HCT116 (cell line): ENCODE measurements around the gene TMEM179. TPM values are rescaled to one million over a fixed set of nuclear protein-coding genes. Genes with fewer than 3 reads are reported as not detected.

Experiments
- ATAC-seq: fragments of 200-7000 bp; cut with Tn5 transposase; 2 replicates; pipeline ENCODE4 v1.9.1; 2020; ENCODE audit warnings: mild to moderate bottlenecking, moderate library complexity
- BruUV-seq: library from RNA; stranded (reverse); fragments of 400-500 nt; replicated peaks from 2 replicates; lab custom pipeline; 2021; lab: Mats Ljungman, UMichigan
- CTCF ChIA-PET: fragments of 300-600 bp; sonication (Branson Sonifier 250); formaldehyde crosslinking; loops from one replicate; lab custom pipeline; 2021; ENCODE audit warnings: antibody characterized with exemption; lab: Charles Lee
- POLR2A ChIA-PET: fragments of 300-600, 350-600 bp; sonication (Branson Sonifier 250); formaldehyde crosslinking; loops from one replicate; lab custom pipeline; 2021; ENCODE audit warnings: antibody characterized with exemption; lab: Charles Lee
- RAD21 ChIA-PET, 2 experiments: fragments of 300-600 bp; sonication (Branson Sonifier 250); formaldehyde crosslinking; loops; one replicate each; lab custom pipeline; 2023; ENCODE audit warnings: low total read pairs in 2 of 2; ENCODE audit not compliant: uncharacterized antibody in 2 of 2, unreplicated experiment in 2 of 2, low non-redundant PET in 1 of 2; lab: Charles Lee
- DNase-seq: peaks from one replicate; pipeline ENCODE4 v3.0.0-alpha.2; 2010; ENCODE audit warnings: low read depth, low spot score
- H2AFZ ChIP-seq: fragments of 200-600 bp; shearing (Covaris generic), sonication (generic); 2 replicates; pipeline ENCODE4 v1.6.1; 2017; ENCODE audit warnings: low read depth, mixed run types, mixed read lengths, antibody characterized with exemption, low read length; ENCODE audit not compliant: poor library complexity, severe bottlenecking
- H3K27ac ChIP-seq: 2 replicates; pipeline ENCODE4 v1.5.1; 2012; ENCODE audit warnings: low read depth, low read length
- H3K27me3 ChIP-seq: fragments of 200-600 bp; sonication (generic); 2 replicates; pipeline ENCODE4 v1.6.1; 2016; ENCODE audit warnings: mixed run types, low read length, mixed read lengths; ENCODE audit not compliant: insufficient read depth
- H3K36me3 ChIP-seq, 2 experiments: fragments of 200-500 bp in 1 of 2; fragments of 200-600 bp in 1 of 2; sonication (Bioruptor generic) in 1 of 2; sonication (generic) in 1 of 2; 2 replicates each; pipeline versions ENCODE4 v1.5.1 to v1.6.1; 2014 to 2016; ENCODE audit warnings: low read length in 2 of 2, inconsistent platforms in 1 of 2, mixed read lengths in 1 of 2, mixed run types in 1 of 2; ENCODE audit not compliant: insufficient read depth in 2 of 2, control insufficient read depth in 1 of 2
- H3K4me1 ChIP-seq, 2 experiments: fragments of 200-600 bp in 1 of 2; sonication (generic) in 1 of 2; 2 replicates each; pipeline versions ENCODE4 v1.5.1 to v1.6.1; 2012 to 2017; ENCODE audit warnings: low read length in 2 of 2, inconsistent platforms in 1 of 2, mild to moderate bottlenecking in 1 of 2, mixed read lengths in 1 of 2, mixed run types in 1 of 2, moderate library complexity in 1 of 2; ENCODE audit not compliant: insufficient read depth in 2 of 2, control insufficient read depth in 1 of 2
- H3K4me2 ChIP-seq: fragments of 200-600 bp; sonication (generic); 2 replicates; pipeline ENCODE4 v1.6.1; 2017; ENCODE audit warnings: mixed run types, low read length, mixed read lengths
- H3K4me3 ChIP-seq, 2 experiments: fragments of 200-600 bp in 1 of 2; sonication (generic) in 1 of 2; replicated peaks in 1 of 2; 2 replicates each; pipeline ENCODE4 v1.5.1; 2011 to 2016; ENCODE audit warnings: low read length in 2 of 2, control low read depth in 1 of 2, low read depth in 1 of 2, mild to moderate bottlenecking in 1 of 2, mixed read lengths in 1 of 2, mixed run types in 1 of 2
- H3K79me2 ChIP-seq: fragments of 200-600 bp; sonication (generic); 2 replicates; pipeline ENCODE4 v1.6.1; 2017; ENCODE audit warnings: mild to moderate bottlenecking, mixed run types, low read length, moderate library complexity, mixed read lengths; ENCODE audit not compliant: insufficient read depth
- H3K9ac ChIP-seq: fragments of 200-600 bp; sonication (generic); 2 replicates; pipeline ENCODE4 v1.6.1; 2016; ENCODE audit warnings: low read length, mixed read lengths
- H3K9me2 ChIP-seq: fragments of 200-600 bp; sonication (generic), shearing (Covaris generic); 2 replicates; pipeline ENCODE4 v1.6.1; 2017; ENCODE audit warnings: mixed run types, mild to moderate bottlenecking, moderate library complexity; ENCODE audit not compliant: insufficient read depth
- H3K9me3 ChIP-seq, 2 experiments: fragments of 200-500 bp in 1 of 2; fragments of 200-600 bp in 1 of 2; sonication (Bioruptor generic) in 1 of 2; sonication (generic) in 1 of 2; 2 replicates each; pipeline ENCODE4 v1.6.1; 2014 to 2017; ENCODE audit warnings: low read length in 2 of 2, mixed read lengths in 2 of 2, inconsistent platforms in 1 of 2, low read depth in 1 of 2, mild to moderate bottlenecking in 1 of 2, mixed run types in 1 of 2, moderate library complexity in 1 of 2; ENCODE audit not compliant: control insufficient read depth in 1 of 2, insufficient read depth in 1 of 2
- H4K20me1 ChIP-seq: fragments of 200-600 bp; sonication (generic), shearing (Covaris generic); 2 replicates; pipeline ENCODE4 v1.6.1; 2017; ENCODE audit warnings: mixed run types, mild to moderate bottlenecking, moderate library complexity; ENCODE audit not compliant: insufficient read depth
- ELF1 ChIP-seq: IDR thresholded peaks from 2 replicates; pipeline ENCODE4 v1.6.1; 2012; ENCODE audit warnings: low read depth, borderline replicate concordance
- EZH2 ChIP-seq: fragments of 200-600 bp; sonication (generic); IDR thresholded peaks from 2 replicates; pipeline ENCODE4 v1.6.1; 2017; ENCODE audit warnings: antibody characterized with exemption, mixed run types
- FOSL1 ChIP-seq: IDR thresholded peaks from 2 replicates; pipeline ENCODE4 v1.6.1; 2012; ENCODE audit warnings: low read depth
- POLR2A ChIP-seq: IDR thresholded peaks from 2 replicates; pipeline ENCODE4 v1.7.0; 2011; ENCODE audit warnings: borderline replicate concordance; ENCODE audit not compliant: insufficient read depth, insufficient read length; ENCODE audit errors: extremely low read depth
- POLR2AphosphoS5 ChIP-seq: IDR thresholded peaks from 2 replicates; pipeline ENCODE4 v1.6.1; 2011; ENCODE audit warnings: mild to moderate bottlenecking, low read depth, low read length, moderate library complexity
- SIN3A ChIP-seq: IDR thresholded peaks from 2 replicates; pipeline ENCODE4 v1.6.1; 2012; ENCODE audit warnings: low read depth
- SP1 ChIP-seq: IDR thresholded peaks from 2 replicates; pipeline ENCODE4 v1.6.1; 2012; ENCODE audit warnings: low read depth
- SRF ChIP-seq: IDR thresholded peaks from 2 replicates; pipeline ENCODE4 v1.6.1; 2012; ENCODE audit warnings: low read depth
- TCF7L2 ChIP-seq: IDR thresholded peaks from 2 replicates; pipeline ENCODE4 v1.7.0; 2011; ENCODE audit warnings: borderline replicate concordance, inconsistent platforms; ENCODE audit not compliant: insufficient read depth, insufficient read length; ENCODE audit errors: extremely low read depth
- ZFX ChIP-seq: fragments of 450-650 bp; IDR thresholded peaks from 2 replicates; pipeline ENCODE4 v1.6.1; 2017
- intact Hi-C: fragments of 100-400 bp; cut with micrococcal nuclease; formaldehyde crosslinking; loops from 2 replicates; pipeline ENCODE4 v1.10.0; 2022
- total RNA-seq: library from RNA; stranded (reverse); gene quantifications from one replicate; pipeline ENCODE4 v1.2.1, GENCODE V29; 2021; ENCODE audit not compliant: unreplicated experiment
- TF ChIP-seq, protein P1 (sequence below), 3 experiments: fragments of 200-600 bp in 1 of 3; sonication (generic) in 1 of 3; IDR thresholded peaks in 2 of 3; conservative IDR thresholded peaks in 1 of 3; 2 replicates each; pipeline ENCODE4 v1.5.1; 2012 to 2017; ENCODE audit warnings: low read depth in 2 of 3, low read length in 2 of 3, antibody characterized with exemption in 1 of 3, borderline replicate concordance in 1 of 3, control low read depth in 1 of 3, mild to moderate bottlenecking in 1 of 3, mixed read lengths in 1 of 3, mixed run types in 1 of 3, moderate library complexity in 1 of 3; ENCODE audit not compliant: insufficient read depth in 1 of 3
- TF ChIP-seq, protein P2 (sequence below): IDR thresholded peaks from 2 replicates; pipeline ENCODE4 v1.6.1; 2011; ENCODE audit warnings: mild to moderate bottlenecking, low read length, moderate library complexity; ENCODE audit not compliant: insufficient replicate concordance; ENCODE audit errors: extremely low read depth

TMEM179 gene
- total RNA-seq, 1 experiment from 2014 or later, result not detected

DNA sequence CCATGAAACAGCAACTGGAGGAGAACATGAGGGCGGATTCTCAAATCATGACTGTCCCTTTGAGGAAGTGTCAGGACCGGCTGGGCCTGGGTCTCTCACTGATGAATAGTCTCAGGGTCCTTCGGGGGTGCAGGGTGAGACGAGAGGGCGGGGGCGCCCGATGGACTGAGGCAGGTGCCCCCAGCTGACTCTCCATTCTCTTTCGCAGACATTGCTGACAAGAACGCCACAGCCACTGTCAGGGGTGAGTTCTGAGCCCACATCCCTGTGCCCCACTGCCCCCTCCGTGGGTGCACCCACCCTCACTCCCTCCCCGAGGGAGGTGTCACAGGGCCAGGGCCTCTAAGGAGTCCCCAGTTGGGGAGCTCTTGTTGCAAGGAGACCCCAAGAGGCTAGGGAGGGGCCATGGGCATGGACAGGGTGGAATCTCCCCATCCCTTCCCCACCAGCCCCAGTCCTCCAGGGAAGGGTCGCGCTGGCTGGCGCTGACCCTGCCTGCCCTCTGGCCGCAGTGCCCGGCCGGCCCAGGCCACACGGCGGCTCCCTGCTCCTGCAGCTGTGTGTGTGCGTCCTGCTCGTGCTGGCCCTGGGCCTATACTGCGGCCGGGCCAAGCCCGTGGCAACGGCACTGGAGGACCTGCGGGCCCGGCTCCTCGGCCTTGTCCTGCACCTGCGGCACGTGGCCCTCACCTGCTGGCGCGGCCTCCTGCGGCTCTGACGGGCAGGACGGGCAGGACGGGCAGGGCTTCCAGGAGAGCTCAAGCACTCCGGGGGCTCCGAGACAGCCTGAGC is 16.3 kb downstream of the TMEM179 start:
- Histone ChIP-seq H3K4me2 (no peak overlapping the region), H4K20me1 (no peaks in the 10 kb centered on the region), H3K9ac (no peak overlapping the region), H2AFZ (no peak overlapping the region), H3K4me1 (no peaks in the 10 kb centered on the region), H3K36me3 (no peaks in the 10 kb centered on the region), H3K27me3 (no peaks in the 10 kb centered on the region), H3K79me2 (no peaks in the 10 kb centered on the region), H3K9me2 (no peaks in the 10 kb centered on the region), H3K4me3 (no peak overlapping the region), H3K27ac (no peak overlapping the region), H3K9me3 (no peaks in the 10 kb centered on the region)
- intact Hi-C loops, result no loop called here
- no TSS peak for BruUV-seq
- RAD21 ChIA-PET, result no interaction called here
- TF ChIP-seq SIN3A (no peak), SRF (no peak), POLR2AphosphoS5 (no peak), TCF7L2 (no peak), EZH2 (no peak), FOSL1 (no peak), ZFX (no peak), ELF1 (no peak), SP1 (no peak), POLR2A (no peak)
- TF ChIP-seq, protein P1, sequence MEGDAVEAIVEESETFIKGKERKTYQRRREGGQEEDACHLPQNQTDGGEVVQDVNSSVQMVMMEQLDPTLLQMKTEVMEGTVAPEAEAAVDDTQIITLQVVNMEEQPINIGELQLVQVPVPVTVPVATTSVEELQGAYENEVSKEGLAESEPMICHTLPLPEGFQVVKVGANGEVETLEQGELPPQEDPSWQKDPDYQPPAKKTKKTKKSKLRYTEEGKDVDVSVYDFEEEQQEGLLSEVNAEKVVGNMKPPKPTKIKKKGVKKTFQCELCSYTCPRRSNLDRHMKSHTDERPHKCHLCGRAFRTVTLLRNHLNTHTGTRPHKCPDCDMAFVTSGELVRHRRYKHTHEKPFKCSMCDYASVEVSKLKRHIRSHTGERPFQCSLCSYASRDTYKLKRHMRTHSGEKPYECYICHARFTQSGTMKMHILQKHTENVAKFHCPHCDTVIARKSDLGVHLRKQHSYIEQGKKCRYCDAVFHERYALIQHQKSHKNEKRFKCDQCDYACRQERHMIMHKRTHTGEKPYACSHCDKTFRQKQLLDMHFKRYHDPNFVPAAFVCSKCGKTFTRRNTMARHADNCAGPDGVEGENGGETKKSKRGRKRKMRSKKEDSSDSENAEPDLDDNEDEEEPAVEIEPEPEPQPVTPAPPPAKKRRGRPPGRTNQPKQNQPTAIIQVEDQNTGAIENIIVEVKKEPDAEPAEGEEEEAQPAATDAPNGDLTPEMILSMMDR (IDR thresholded peaks at IDR 0.05 in 2 of 3, conservative IDR thresholded peaks at IDR 0.05 in 1 of 3; ENCODE audit: borderline replicate concordance in 1 of 3, insufficient read depth in 1 of 3, low read depth in 2 of 3, low read length in 2 of 3), result no peak
- TF ChIP-seq, protein P2, sequence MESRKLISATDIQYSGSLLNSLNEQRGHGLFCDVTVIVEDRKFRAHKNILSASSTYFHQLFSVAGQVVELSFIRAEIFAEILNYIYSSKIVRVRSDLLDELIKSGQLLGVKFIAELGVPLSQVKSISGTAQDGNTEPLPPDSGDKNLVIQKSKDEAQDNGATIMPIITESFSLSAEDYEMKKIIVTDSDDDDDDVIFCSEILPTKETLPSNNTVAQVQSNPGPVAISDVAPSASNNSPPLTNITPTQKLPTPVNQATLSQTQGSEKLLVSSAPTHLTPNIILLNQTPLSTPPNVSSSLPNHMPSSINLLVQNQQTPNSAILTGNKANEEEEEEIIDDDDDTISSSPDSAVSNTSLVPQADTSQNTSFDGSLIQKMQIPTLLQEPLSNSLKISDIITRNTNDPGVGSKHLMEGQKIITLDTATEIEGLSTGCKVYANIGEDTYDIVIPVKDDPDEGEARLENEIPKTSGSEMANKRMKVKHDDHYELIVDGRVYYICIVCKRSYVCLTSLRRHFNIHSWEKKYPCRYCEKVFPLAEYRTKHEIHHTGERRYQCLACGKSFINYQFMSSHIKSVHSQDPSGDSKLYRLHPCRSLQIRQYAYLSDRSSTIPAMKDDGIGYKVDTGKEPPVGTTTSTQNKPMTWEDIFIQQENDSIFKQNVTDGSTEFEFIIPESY, result no peak
- DNase-seq, result no peak
- POLR2A ChIA-PET, result no interaction called here
- ATAC-seq, result no peak
- CTCF ChIA-PET, result no interaction called here
